HEK293T (cell line): ENCODE results near the gene SAFB.

ENCODE experiments used
- ARNT ChIP-seq: fragments of 450-650 bp; IDR thresholded peaks from 2 replicates; pipeline ENCODE4 v1.6.1; 2017; ENCODE audit warnings: mild to moderate bottlenecking
- FOXK2 ChIP-seq: fragments of 450-650 bp; IDR thresholded peaks from 2 replicates; pipeline ENCODE4 v1.6.1; 2016; ENCODE audit warnings: mild to moderate bottlenecking
- L3MBTL2 ChIP-seq: fragments of 450-650 bp; conservative IDR thresholded peaks from 2 replicates; pipeline ENCODE4 v1.6.1; 2016; ENCODE audit warnings: mild to moderate bottlenecking

DNA sequence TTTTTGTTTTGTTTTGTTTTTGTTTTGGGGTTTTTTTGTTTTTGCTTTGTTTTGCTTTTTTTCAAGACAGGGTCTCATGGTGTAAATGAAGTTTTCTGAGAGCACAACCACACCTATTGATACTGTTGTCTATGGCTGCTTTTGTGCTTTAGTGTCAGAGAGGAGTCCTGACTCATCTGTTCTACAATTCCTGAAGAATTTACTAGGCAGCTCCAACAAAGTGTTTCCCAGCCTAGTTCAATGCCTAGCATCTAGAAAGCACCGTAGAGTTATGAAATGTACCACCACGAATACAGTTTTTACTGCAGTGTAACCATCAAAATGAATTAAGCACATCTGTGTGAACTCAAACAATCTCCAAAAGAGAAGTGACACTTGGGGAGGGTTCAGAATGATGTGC, 21.2 kb downstream of the SAFB start:
- TF ChIP-seq L3MBTL2: no peak
- no peak for TF ChIP-seq ARNT
- no peak for TF ChIP-seq FOXK2
